ENCODE measurements around the gene FGFRL1.

FGFRL1 gene

DNA sequence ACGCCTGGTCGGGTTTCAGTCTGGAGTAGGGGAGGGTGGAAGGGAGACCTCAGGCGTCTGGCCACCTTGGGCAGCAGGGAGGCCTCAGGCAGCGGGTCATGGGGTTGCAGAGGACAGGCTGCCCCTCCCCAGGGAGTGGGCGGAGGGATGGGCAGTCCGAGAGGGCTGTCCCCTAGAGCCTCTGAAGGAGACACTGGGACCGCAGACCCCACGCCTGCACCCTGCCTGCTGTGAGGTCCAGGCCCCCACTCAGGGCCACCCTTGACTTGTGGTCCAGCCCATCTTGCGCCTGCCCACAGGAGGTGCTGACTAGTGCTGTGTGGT lies 16.5 kb downstream of the FGFRL1 start:
- TF ChIP-seq, protein P1, sequence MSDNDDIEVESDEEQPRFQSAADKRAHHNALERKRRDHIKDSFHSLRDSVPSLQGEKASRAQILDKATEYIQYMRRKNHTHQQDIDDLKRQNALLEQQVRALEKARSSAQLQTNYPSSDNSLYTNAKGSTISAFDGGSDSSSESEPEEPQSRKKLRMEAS (IDR thresholded peaks at IDR 0.05), result no peak
- TF ChIP-seq TCF12 (IDR thresholded peaks at IDR 0.05; ENCODE audit: low read depth) (no peak), YY1 (IDR thresholded peaks at IDR 0.05; ENCODE audit: low read depth) (no peak), NFIC (IDR thresholded peaks at IDR 0.05) (no peak), TAF1 (IDR thresholded peaks at IDR 0.05; ENCODE audit: low read depth) (no peak), FOXM1 (IDR thresholded peaks at IDR 0.05; ENCODE audit: borderline replicate concordance, low read depth) (no peak), TEAD4 (IDR thresholded peaks at IDR 0.05) (no peak), RAD21 (IDR thresholded peaks at IDR 0.05; ENCODE audit: low read depth) (no peak), EGR1 (IDR thresholded peaks at IDR 0.05) (no peak), CEBPB (IDR thresholded peaks at IDR 0.05) (no peak), CREB1 (IDR thresholded peaks at IDR 0.05; ENCODE audit: low read depth) (no peak), EP300 (IDR thresholded peaks at IDR 0.05; ENCODE audit: borderline replicate concordance) (no peak), ZBTB7A (IDR thresholded peaks at IDR 0.05; ENCODE audit: low read depth) (no peak)
- TF ChIP-seq, protein P2, sequence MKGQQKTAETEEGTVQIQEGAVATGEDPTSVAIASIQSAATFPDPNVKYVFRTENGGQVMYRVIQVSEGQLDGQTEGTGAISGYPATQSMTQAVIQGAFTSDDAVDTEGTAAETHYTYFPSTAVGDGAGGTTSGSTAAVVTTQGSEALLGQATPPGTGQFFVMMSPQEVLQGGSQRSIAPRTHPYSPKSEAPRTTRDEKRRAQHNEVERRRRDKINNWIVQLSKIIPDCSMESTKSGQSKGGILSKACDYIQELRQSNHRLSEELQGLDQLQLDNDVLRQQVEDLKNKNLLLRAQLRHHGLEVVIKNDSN (IDR thresholded peaks at IDR 0.05), result no peak
- TF ChIP-seq, protein P3, sequence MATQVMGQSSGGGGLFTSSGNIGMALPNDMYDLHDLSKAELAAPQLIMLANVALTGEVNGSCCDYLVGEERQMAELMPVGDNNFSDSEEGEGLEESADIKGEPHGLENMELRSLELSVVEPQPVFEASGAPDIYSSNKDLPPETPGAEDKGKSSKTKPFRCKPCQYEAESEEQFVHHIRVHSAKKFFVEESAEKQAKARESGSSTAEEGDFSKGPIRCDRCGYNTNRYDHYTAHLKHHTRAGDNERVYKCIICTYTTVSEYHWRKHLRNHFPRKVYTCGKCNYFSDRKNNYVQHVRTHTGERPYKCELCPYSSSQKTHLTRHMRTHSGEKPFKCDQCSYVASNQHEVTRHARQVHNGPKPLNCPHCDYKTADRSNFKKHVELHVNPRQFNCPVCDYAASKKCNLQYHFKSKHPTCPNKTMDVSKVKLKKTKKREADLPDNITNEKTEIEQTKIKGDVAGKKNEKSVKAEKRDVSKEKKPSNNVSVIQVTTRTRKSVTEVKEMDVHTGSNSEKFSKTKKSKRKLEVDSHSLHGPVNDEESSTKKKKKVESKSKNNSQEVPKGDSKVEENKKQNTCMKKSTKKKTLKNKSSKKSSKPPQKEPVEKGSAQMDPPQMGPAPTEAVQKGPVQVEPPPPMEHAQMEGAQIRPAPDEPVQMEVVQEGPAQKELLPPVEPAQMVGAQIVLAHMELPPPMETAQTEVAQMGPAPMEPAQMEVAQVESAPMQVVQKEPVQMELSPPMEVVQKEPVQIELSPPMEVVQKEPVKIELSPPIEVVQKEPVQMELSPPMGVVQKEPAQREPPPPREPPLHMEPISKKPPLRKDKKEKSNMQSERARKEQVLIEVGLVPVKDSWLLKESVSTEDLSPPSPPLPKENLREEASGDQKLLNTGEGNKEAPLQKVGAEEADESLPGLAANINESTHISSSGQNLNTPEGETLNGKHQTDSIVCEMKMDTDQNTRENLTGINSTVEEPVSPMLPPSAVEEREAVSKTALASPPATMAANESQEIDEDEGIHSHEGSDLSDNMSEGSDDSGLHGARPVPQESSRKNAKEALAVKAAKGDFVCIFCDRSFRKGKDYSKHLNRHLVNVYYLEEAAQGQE (IDR thresholded peaks at IDR 0.05; ENCODE audit: low read depth), result no peak

DNA sequence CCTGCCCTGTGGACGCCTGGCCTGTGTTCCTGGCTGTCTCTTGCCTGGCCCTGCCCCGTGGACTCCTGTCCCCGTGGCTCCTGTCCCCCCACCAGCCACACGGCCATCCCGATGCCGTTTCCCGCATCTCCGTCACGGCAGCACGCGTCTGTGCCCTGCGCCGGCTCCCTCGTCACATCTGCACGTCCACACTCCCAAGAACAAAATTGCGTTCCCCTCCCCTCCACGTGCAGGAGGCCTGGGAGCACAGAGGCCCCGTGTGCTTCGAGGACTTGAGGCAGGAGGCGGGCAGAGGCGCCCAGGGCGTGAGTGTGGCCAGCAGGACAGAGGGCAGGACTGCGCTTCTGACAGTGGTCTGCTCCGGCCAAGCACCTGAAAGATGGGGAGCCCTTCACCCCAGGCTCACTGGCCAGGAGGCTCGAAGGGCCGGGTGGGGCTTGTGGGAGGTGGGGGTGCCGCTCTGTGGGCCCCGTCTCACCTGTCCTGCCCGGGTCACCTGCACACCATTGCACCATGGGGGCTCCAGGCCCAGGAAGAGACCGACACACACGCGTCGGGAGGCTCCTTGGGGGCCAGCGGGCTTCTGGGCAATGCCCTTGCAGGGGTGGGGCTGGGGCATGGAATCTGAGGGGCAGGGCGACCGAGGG lies 17.3 kb downstream of the FGFRL1 start:
- TF ChIP-seq EP300 (IDR thresholded peaks at IDR 0.05; ENCODE audit: borderline replicate concordance) (no peak), CREB1 (IDR thresholded peaks at IDR 0.05; ENCODE audit: low read depth) (no peak)

DNA sequence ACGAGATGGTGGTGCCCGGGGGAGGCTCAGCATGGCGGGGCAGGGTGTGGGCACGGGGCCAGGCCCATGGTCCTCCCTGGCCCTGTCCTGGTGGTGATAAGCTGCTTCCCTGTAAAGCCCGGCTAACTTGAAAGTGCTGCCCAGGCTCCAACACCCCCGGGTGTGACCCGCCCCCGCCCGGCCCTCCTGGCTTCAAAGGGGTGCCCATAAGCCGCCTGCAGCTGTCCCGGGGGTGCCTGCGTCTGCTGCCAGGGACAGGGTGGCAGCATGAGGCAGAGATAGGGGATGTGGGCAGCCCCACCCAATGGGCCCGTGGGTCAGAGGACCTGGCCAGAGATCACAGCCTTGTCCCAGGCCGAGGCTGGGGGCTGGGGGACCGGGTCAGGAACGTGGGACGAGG lies 18.1 kb downstream of the FGFRL1 start:
- TF ChIP-seq CREB1 (IDR thresholded peaks at IDR 0.05; ENCODE audit: low read depth) (no peak), TCF12 (IDR thresholded peaks at IDR 0.05; ENCODE audit: low read depth) (no peak), NFIC (IDR thresholded peaks at IDR 0.05) (no peak), FOXM1 (IDR thresholded peaks at IDR 0.05; ENCODE audit: borderline replicate concordance, low read depth) (no peak), EGR1 (IDR thresholded peaks at IDR 0.05) (no peak), TEAD4 (IDR thresholded peaks at IDR 0.05) (no peak), CEBPB (IDR thresholded peaks at IDR 0.05) (no peak), EP300 (IDR thresholded peaks at IDR 0.05; ENCODE audit: borderline replicate concordance) (no peak), TAF1 (IDR thresholded peaks at IDR 0.05; ENCODE audit: low read depth) (no peak), RAD21 (IDR thresholded peaks at IDR 0.05; ENCODE audit: low read depth) (no peak), YY1 (IDR thresholded peaks at IDR 0.05; ENCODE audit: low read depth) (no peak), ZBTB7A (IDR thresholded peaks at IDR 0.05; ENCODE audit: low read depth) (no peak)
- TF ChIP-seq, protein P1 (IDR thresholded peaks at IDR 0.05), result no peak
- TF ChIP-seq, protein P3 (IDR thresholded peaks at IDR 0.05; ENCODE audit: low read depth), result no peak
- TF ChIP-seq, protein P2 (IDR thresholded peaks at IDR 0.05), result no peak

DNA sequence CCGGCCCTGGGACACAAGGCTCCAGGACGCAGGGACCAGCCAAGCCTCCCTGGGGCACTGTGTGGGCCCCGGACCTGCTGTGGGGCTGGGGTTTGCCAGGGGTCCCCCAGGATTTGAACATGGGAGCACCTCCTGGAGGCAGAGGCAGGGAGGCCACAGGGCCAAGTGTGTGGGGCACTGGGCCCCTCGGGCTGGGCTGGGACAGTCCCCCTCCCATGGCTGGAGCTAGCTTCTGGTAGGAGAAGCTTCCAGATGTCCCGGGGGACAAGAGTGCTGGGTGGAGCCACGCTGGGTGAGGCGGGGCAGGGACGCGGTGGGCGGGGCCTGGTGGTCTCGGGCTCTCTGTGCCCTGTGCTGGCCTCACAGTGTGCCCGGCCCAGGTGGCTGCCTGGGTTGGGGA lies 18.6 kb downstream of the FGFRL1 start:
- TF ChIP-seq TCF12 (IDR thresholded peaks at IDR 0.05; ENCODE audit: low read depth) (no peak), ZBTB7A (IDR thresholded peaks at IDR 0.05; ENCODE audit: low read depth) (no peak), EGR1 (IDR thresholded peaks at IDR 0.05) (no peak)

DNA sequence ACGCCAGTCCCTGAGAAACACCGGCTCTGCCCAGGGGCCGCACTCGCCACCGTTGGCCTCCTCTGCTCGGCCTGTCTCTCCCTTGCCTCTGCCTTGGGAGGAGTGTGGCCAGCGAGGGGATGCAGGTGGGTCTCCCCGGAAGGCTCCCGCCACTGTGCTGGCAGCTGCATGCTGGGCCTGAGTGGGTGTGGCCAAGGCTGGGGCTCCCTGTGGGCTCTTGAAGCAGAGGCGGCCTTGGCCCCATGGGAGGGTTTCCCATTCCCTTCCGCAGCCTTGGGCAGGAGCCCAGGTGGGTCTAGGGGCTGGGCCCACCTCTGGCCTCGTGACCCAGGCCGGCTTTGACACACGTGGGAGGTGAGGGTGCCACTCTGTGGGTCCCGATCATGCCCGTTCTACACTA lies 19.1 kb downstream of the FGFRL1 start:
- TF ChIP-seq CREB1 (IDR thresholded peaks at IDR 0.05; ENCODE audit: low read depth), result no peak
- TF ChIP-seq TEAD4 (IDR thresholded peaks at IDR 0.05), result no peak
- no peak for TF ChIP-seq TAF1 (IDR thresholded peaks at IDR 0.05; ENCODE audit: low read depth)
- no peak for TF ChIP-seq ZBTB7A (IDR thresholded peaks at IDR 0.05; ENCODE audit: low read depth)
- no peak for TF ChIP-seq RAD21 (IDR thresholded peaks at IDR 0.05; ENCODE audit: low read depth)
- no peak for TF ChIP-seq FOXM1 (IDR thresholded peaks at IDR 0.05; ENCODE audit: borderline replicate concordance, low read depth)
- TF ChIP-seq EP300 (IDR thresholded peaks at IDR 0.05; ENCODE audit: borderline replicate concordance), result no peak
- TF ChIP-seq, protein P2 (IDR thresholded peaks at IDR 0.05), result no peak
- TF ChIP-seq TCF12 (IDR thresholded peaks at IDR 0.05; ENCODE audit: low read depth), result no peak
- TF ChIP-seq CEBPB (IDR thresholded peaks at IDR 0.05), result no peak

DNA sequence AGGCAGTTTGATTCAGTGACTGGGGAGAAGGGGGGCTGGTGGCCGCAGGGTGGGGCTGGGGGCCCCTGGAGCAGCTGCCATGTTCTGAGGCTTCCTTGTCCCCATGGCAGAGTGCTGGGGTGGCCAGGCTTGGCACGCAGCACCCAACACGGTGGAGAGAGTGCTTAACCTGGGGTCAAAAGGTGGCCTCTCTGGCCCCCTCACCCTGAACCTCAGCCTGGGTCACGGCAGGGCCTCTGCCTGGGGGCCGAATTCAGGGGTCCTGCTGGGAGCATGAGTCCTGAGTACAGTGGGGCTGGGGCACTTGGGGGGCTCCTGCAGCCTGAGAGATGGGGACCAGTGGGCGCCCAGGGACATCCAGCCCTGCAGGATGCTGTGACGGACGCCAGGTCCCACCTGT lies 19.9 kb downstream of the FGFRL1 start:
- TF ChIP-seq, protein P1 (IDR thresholded peaks at IDR 0.05), result no peak
- TF ChIP-seq NFIC (IDR thresholded peaks at IDR 0.05) (no peak), TCF12 (IDR thresholded peaks at IDR 0.05; ENCODE audit: low read depth) (no peak), TEAD4 (IDR thresholded peaks at IDR 0.05) (no peak), CREB1 (IDR thresholded peaks at IDR 0.05; ENCODE audit: low read depth) (no peak), EP300 (IDR thresholded peaks at IDR 0.05; ENCODE audit: borderline replicate concordance) (no peak), RAD21 (IDR thresholded peaks at IDR 0.05; ENCODE audit: low read depth) (no peak), EGR1 (IDR thresholded peaks at IDR 0.05) (no peak), FOXM1 (IDR thresholded peaks at IDR 0.05; ENCODE audit: borderline replicate concordance, low read depth) (no peak), CEBPB (IDR thresholded peaks at IDR 0.05) (no peak), TAF1 (IDR thresholded peaks at IDR 0.05; ENCODE audit: low read depth) (no peak), YY1 (IDR thresholded peaks at IDR 0.05; ENCODE audit: low read depth) (no peak), ZBTB7A (IDR thresholded peaks at IDR 0.05; ENCODE audit: low read depth) (no peak)
- TF ChIP-seq, protein P3 (IDR thresholded peaks at IDR 0.05; ENCODE audit: low read depth), result no peak
- TF ChIP-seq, protein P2 (IDR thresholded peaks at IDR 0.05), result no peak
